Astrocyte (in vitro differentiated cells and primary cell): ENCODE data around the gene CACNA1C. TPM values are rescaled to one million over a fixed set of nuclear protein-coding genes. Genes with fewer than 3 reads are reported as not detected.

ENCODE experiments used
- DNase-seq: peaks from one replicate; pipeline ENCODE4 v3.0.0-alpha.2; 2010; ENCODE audit warnings: low read depth
- FAIRE-seq: peaks from 2 replicates; lab custom pipeline; 2011; peaks lifted over from hg19 to GRCh38; lab: Jason Lieb, UNC
- H2AFZ ChIP-seq: 2 replicates; pipeline ENCODE4 v1.6.0; 2012; ENCODE audit warnings: low read depth, low read length, inconsistent platforms
- H3K27ac ChIP-seq: 2 replicates; pipeline ENCODE4 v1.5.1; 2011; ENCODE audit warnings: low read depth, low read length, inconsistent platforms
- H3K27me3 ChIP-seq: 2 replicates; pipeline ENCODE4 v1.6.0; 2011; ENCODE audit warnings: low read length, inconsistent platforms; ENCODE audit not compliant: insufficient read depth
- H3K36me3 ChIP-seq: 2 replicates; pipeline ENCODE4 v1.5.1; 2011; ENCODE audit warnings: low read length, inconsistent platforms; ENCODE audit not compliant: insufficient read depth
- H3K4me1 ChIP-seq: 2 replicates; pipeline ENCODE4 v1.5.1; 2011; ENCODE audit warnings: low read length, inconsistent platforms; ENCODE audit not compliant: insufficient read depth
- H3K4me2 ChIP-seq: 2 replicates; pipeline ENCODE4 v1.6.0; 2012; ENCODE audit warnings: low read length, inconsistent platforms
- H3K4me3 ChIP-seq: 2 replicates; pipeline ENCODE4 v1.5.1; 2011; ENCODE audit warnings: low read depth, mild to moderate bottlenecking, low read length, inconsistent platforms; ENCODE audit not compliant: insufficient read depth
- H3K79me2 ChIP-seq: 2 replicates; pipeline ENCODE4 v1.6.0; 2012; ENCODE audit warnings: mild to moderate bottlenecking, low read length, inconsistent platforms; ENCODE audit not compliant: insufficient read depth
- H3K9ac ChIP-seq: 2 replicates; pipeline ENCODE4 v1.6.0; 2012; ENCODE audit warnings: mild to moderate bottlenecking, low read length, inconsistent platforms
- H3K9me3 ChIP-seq: 2 replicates; pipeline ENCODE4 v1.5.1; 2012; ENCODE audit warnings: low read depth, mild to moderate bottlenecking, low read length, inconsistent platforms; ENCODE audit not compliant: insufficient read depth
- H4K20me1 ChIP-seq: 2 replicates; pipeline ENCODE4 v1.6.0; 2012; ENCODE audit warnings: low read length, inconsistent platforms; ENCODE audit not compliant: insufficient read depth
- H3K27ac Mint-ChIP-seq: one replicate; pipeline ENCODE4 v1.8.0; 2021; ENCODE audit warnings: mild to moderate bottlenecking, mixed read lengths; ENCODE audit not compliant: unreplicated experiment
- H3K27me3 Mint-ChIP-seq: one replicate; pipeline ENCODE4 v1.8.0; 2021; ENCODE audit warnings: low read depth, mixed read lengths; ENCODE audit not compliant: unreplicated experiment
- H3K36me3 Mint-ChIP-seq: one replicate; pipeline ENCODE4 v1.8.0; 2021; ENCODE audit warnings: low read depth, mixed read lengths; ENCODE audit not compliant: unreplicated experiment
- H3K4me1 Mint-ChIP-seq: one replicate; pipeline ENCODE4 v1.8.0; 2021; ENCODE audit warnings: low read depth, mixed read lengths; ENCODE audit not compliant: unreplicated experiment
- H3K4me3 Mint-ChIP-seq: one replicate; pipeline ENCODE4 v1.8.0; 2021; ENCODE audit warnings: mild to moderate bottlenecking, moderate library complexity, mixed read lengths; ENCODE audit not compliant: unreplicated experiment
- H3K9me3 Mint-ChIP-seq: one replicate; pipeline ENCODE4 v1.8.0; 2021; ENCODE audit warnings: mild to moderate bottlenecking, mixed read lengths; ENCODE audit not compliant: unreplicated experiment
- CTCF ChIP-seq: IDR thresholded peaks from 2 replicates; pipeline ENCODE4 v1.5.1; 2011; ENCODE audit warnings: low read depth, mild to moderate bottlenecking, inconsistent platforms, low read length, moderate library complexity; ENCODE audit not compliant: insufficient read depth
- EZH2 ChIP-seq: IDR thresholded peaks from 2 replicates; pipeline ENCODE4 v1.6.1; 2012; ENCODE audit warnings: mild to moderate bottlenecking, low read length, inconsistent platforms; ENCODE audit not compliant: insufficient read depth
- total RNA-seq: library from RNA; stranded (reverse); gene quantifications from 2 replicates; pipeline ENCODE4 v1.2.1, GENCODE V29; 2021

Gene CACNA1C
- total RNA-seq, 1 donor from 2014 or later = 2.1 TPM

DNA sequence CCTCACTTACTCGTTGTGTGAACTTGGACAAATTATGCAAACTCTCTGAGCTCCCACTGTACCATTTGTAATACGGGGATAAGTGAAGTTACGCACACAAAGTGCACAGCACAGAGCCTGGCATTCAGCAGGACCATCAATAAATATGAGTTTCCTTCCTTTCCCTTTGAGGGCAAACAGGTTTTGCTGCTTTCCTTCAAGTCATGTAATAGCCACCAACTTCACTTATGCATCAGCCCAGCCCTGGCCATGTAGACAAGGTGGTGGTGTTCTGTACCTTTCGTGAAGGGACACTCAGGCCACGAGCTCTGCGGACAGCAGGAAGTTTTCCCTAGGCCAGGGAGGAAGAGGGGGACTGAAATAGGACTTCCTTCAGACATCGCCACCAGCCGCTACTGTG is 272.7 kb downstream of the CACNA1C start:
- Histone ChIP-seq H3K27ac (no peak overlapping the region), H3K4me3 (no peak overlapping the region), H3K27me3 (no peaks in the 10 kb centered on the region), H3K4me2 (no peak overlapping the region), H4K20me1 (no peaks in the 10 kb centered on the region), H3K9ac (no peak overlapping the region), H3K9me3 (no peaks in the 10 kb centered on the region), H3K79me2 (no peaks in the 10 kb centered on the region), H3K4me1 (peaks cover 5% of the 10 kb centered on the region), H2AFZ (no peak overlapping the region), H3K36me3 (no peaks in the 10 kb centered on the region)
- H3K27ac Mint-ChIP-seq = no peak overlapping the region
- FAIRE-seq = no peak
- H3K4me3 Mint-ChIP-seq = no peak overlapping the region
- TF ChIP-seq CTCF (no peak), EZH2 (no peak)
- no peaks in the 10 kb centered on the region for H3K36me3 Mint-ChIP-seq
- DNase-seq = no peak
- H3K27me3 Mint-ChIP-seq = peaks cover 35% of the 10 kb centered on the region
- H3K9me3 Mint-ChIP-seq = peaks cover 3% of the 10 kb centered on the region
- peaks cover 11% of the 10 kb centered on the region for H3K4me1 Mint-ChIP-seq

GRCh38 chr12:2326470-2326869 is 273.7 kb downstream of the CACNA1C start:
- peaks cover 10% of the 10 kb centered on the region for H3K4me1 Mint-ChIP-seq
- H3K4me2 ChIP-seq = no peak overlapping the region
- FAIRE-seq (no peak), DNase-seq (no peak)
- H3K27me3 ChIP-seq = no peaks in the 10 kb centered on the region
- H4K20me1 ChIP-seq = no peaks in the 10 kb centered on the region
- no peaks in the 10 kb centered on the region for H3K9me3 ChIP-seq
- no peaks in the 10 kb centered on the region for H3K36me3 Mint-ChIP-seq
- no peak overlapping the region for H2AFZ ChIP-seq
- no peak overlapping the region for H3K27ac ChIP-seq
- H3K36me3 ChIP-seq = no peaks in the 10 kb centered on the region
- no peaks in the 10 kb centered on the region for H3K79me2 ChIP-seq
- H3K4me3 ChIP-seq = no peak overlapping the region
- H3K27ac Mint-ChIP-seq = no peak overlapping the region
- H3K4me3 Mint-ChIP-seq = no peak overlapping the region
- H3K9me3 Mint-ChIP-seq = peaks cover 3% of the 10 kb centered on the region
- H3K4me1 ChIP-seq = peaks cover 5% of the 10 kb centered on the region
- peaks cover 35% of the 10 kb centered on the region for H3K27me3 Mint-ChIP-seq
- H3K9ac ChIP-seq = no peak overlapping the region
- TF ChIP-seq EZH2 = no peak
- TF ChIP-seq CTCF = no peak

DNA sequence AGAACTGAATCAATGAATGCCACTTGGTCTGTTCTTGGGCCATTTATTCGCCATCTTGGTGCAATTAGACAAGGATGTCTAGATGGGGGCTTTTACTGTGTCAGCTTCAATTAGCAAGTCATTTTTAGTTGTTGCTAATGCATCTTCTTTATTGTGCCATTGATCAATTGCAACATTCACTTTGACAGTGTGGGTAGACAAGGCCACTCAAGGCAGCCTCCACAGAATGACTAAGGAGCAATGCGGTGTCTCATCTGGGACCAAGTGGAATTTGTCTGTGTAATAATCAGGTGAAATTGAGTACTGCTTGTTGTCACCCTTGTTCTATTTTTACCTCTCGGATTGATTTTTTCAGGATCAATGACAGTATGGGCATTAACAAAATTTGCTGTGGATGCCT is 275.9 kb downstream of the CACNA1C start:
- H3K4me3 ChIP-seq = no peak overlapping the region
- H3K27ac Mint-ChIP-seq = no peak overlapping the region
- no peaks in the 10 kb centered on the region for H3K36me3 Mint-ChIP-seq
- H3K27me3 Mint-ChIP-seq = peaks cover 25% of the 10 kb centered on the region
- no peak for FAIRE-seq
- H3K36me3 ChIP-seq = no peaks in the 10 kb centered on the region
- H3K27me3 ChIP-seq = no peaks in the 10 kb centered on the region
- no peaks in the 10 kb centered on the region for H3K9me3 ChIP-seq
- no peak overlapping the region for H3K4me2 ChIP-seq
- peaks cover 7% of the 10 kb centered on the region for H3K4me1 ChIP-seq
- DNase-seq = no peak
- H3K27ac ChIP-seq = no peak overlapping the region
- H3K4me3 Mint-ChIP-seq = no peak overlapping the region
- peaks cover 20% of the 10 kb centered on the region for H3K4me1 Mint-ChIP-seq
- H4K20me1 ChIP-seq = no peaks in the 10 kb centered on the region
- TF ChIP-seq CTCF = no peak
- no peak for TF ChIP-seq EZH2
- H3K9me3 Mint-ChIP-seq = peaks cover 3% of the 10 kb centered on the region
- no peaks in the 10 kb centered on the region for H3K79me2 ChIP-seq
- H3K9ac ChIP-seq = no peak overlapping the region
- no peak overlapping the region for H2AFZ ChIP-seq
